OCI-LY7 (cell line): Measurements from ENCODE around the gene CROT. TPM values are rescaled to one million over a fixed set of nuclear protein-coding genes. Genes with fewer than 3 reads are reported as not detected.

Source experiments
- BruUV-seq: library from RNA; stranded (reverse); fragments of 400-500 nt; replicated peaks from 2 replicates; lab custom pipeline; 2021; lab: Mats Ljungman, UMichigan
- CTCF ChIA-PET: fragments of 300-600 bp; sonication (Branson Sonifier 250); formaldehyde crosslinking; loops from one replicate; lab custom pipeline; 2022; ENCODE audit warnings: antibody characterized with exemption; ENCODE audit not compliant: unreplicated experiment; lab: Charles Lee
- POLR2A ChIA-PET: fragments of 300-600 bp; sonication (Branson Sonifier 250); formaldehyde crosslinking; loops from one replicate; lab custom pipeline; 2022; ENCODE audit warnings: antibody characterized with exemption; lab: Charles Lee
- DNase-seq: peaks from one replicate; pipeline ENCODE4 v3.0.0-alpha.2; 2015; ENCODE audit warnings: low spot score
- H2AFZ ChIP-seq: fragments of 200-600 bp; sonication (generic), shearing (Covaris generic); 2 replicates; pipeline ENCODE4 v1.6.1; 2014; ENCODE audit warnings: mild to moderate bottlenecking, antibody characterized with exemption, low read length, moderate library complexity
- H3K27ac ChIP-seq: fragments of 200-600 bp; sonication (generic); 2 replicates; pipeline ENCODE4 v1.5.1; 2014; ENCODE audit warnings: mixed run types, low read depth, mild to moderate bottlenecking, moderate library complexity, low read length, inconsistent platforms; ENCODE audit not compliant: poor library complexity, severe bottlenecking
- H3K36me3 ChIP-seq: fragments of 200-600 bp; sonication (generic); 2 replicates; pipeline ENCODE4 v1.6.1; 2014; ENCODE audit warnings: mild to moderate bottlenecking, antibody characterized with exemption, low read length, moderate library complexity, mixed read lengths; ENCODE audit not compliant: insufficient read depth
- H3K4me1 ChIP-seq: fragments of 200-600 bp; sonication (generic); 2 replicates; pipeline ENCODE4 v1.5.1; 2014; ENCODE audit warnings: mild to moderate bottlenecking, low read length; ENCODE audit not compliant: insufficient read depth, poor library complexity, severe bottlenecking
- H3K4me2 ChIP-seq: fragments of 200-600 bp; sonication (generic); 2 replicates; pipeline ENCODE4 v1.6.1; 2014; ENCODE audit warnings: mild to moderate bottlenecking, low read length
- H3K4me3 ChIP-seq: fragments of 200-600 bp; sonication (generic); 2 replicates; pipeline ENCODE4 v1.5.1; 2014; ENCODE audit warnings: mild to moderate bottlenecking, low read depth, low read length; ENCODE audit not compliant: poor library complexity, severe bottlenecking
- H3K79me2 ChIP-seq: fragments of 200-600 bp; sonication (generic); 2 replicates; pipeline ENCODE4 v1.6.1; 2016; ENCODE audit warnings: low read depth, mild to moderate bottlenecking, low read length, moderate library complexity, mixed read lengths; ENCODE audit not compliant: insufficient read depth
- H3K9me2 ChIP-seq: fragments of 200-600 bp; sonication (generic); 2 replicates; pipeline ENCODE4 v1.6.1; 2016; ENCODE audit warnings: mild to moderate bottlenecking, low read length, mixed read lengths; ENCODE audit not compliant: insufficient read depth
- H3K9me3 ChIP-seq: fragments of 200-600 bp; sonication (generic); 2 replicates; pipeline ENCODE4 v1.6.1; 2014; ENCODE audit warnings: mild to moderate bottlenecking, mixed run types, low read length, mixed read lengths
- H4K20me1 ChIP-seq: fragments of 200-600 bp; sonication (generic); 2 replicates; pipeline ENCODE4 v1.6.1; 2014; ENCODE audit warnings: mild to moderate bottlenecking, antibody characterized with exemption, low read length, moderate library complexity, mixed read lengths; ENCODE audit not compliant: insufficient read depth
- EZH2phosphoT487 ChIP-seq: fragments of 200-600 bp; sonication (generic); IDR thresholded peaks from 2 replicates; pipeline ENCODE4 v1.6.1; 2018; ENCODE audit warnings: low read depth, borderline replicate concordance, mild to moderate bottlenecking, mixed run types, antibody characterized with exemption, low read length, moderate library complexity, mixed read lengths
- intact Hi-C: fragments of 100-400 bp; cut with micrococcal nuclease; formaldehyde crosslinking; loops from one replicate; pipeline ENCODE4 v1.10.0; 2022; ENCODE audit not compliant: unreplicated experiment
- total RNA-seq, 2 experiments: library from RNA; depleted of rRNA in 1 of 2; stranded (reverse); fragments of >200 nt in 1 of 2; shearing (Covaris generic) in 1 of 2; gene quantifications; 2 replicates each; pipeline ENCODE4 v1.2.3, GENCODE V29; 2014 to 2022
- TF ChIP-seq, protein P1 (sequence below): fragments of 200-600 bp; sonication (generic); conservative IDR thresholded peaks from 2 replicates; pipeline ENCODE4 v1.5.1; 2014; ENCODE audit warnings: mild to moderate bottlenecking, antibody characterized with exemption, low read length, moderate library complexity, mixed read lengths

CROT gene
- total RNA-seq, 2 experiments from 2014 or later: 3.0 to 8.1 TPM

DNA sequence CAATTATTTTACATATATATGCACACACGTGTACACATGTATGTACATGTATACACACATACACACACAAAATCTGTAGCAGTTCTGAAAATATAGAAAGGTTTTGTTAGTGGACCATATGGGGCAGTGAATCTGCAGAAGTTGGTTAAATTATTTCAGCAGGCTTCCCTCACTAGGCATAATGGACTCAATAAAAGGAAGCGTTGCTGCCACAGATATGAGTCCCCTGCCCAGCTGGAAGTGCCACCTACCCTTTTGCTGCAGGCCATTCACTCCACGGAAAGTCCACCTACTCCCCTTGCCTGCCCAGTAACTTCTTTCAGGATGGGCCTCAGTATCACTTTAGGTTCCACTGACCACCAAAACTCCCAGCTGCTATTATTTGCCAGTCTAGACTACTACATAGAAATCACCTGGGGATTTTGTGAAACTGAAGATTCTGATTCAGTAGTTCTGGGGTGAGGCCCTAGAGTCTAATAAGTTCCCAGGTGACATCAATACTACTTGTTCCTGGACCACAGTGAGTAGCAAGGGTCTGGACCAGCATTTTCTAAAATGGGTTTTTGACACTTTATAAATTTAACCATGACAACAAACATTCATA, 29.3 kb upstream of the CROT start:
- no peak overlapping the region for H2AFZ ChIP-seq
- H3K4me2 ChIP-seq: no peak overlapping the region
- no peaks in the 10 kb centered on the region for H3K4me1 ChIP-seq
- CTCF ChIA-PET: no interaction called here
- TF ChIP-seq EZH2phosphoT487: no peak
- TF ChIP-seq, protein P1, sequence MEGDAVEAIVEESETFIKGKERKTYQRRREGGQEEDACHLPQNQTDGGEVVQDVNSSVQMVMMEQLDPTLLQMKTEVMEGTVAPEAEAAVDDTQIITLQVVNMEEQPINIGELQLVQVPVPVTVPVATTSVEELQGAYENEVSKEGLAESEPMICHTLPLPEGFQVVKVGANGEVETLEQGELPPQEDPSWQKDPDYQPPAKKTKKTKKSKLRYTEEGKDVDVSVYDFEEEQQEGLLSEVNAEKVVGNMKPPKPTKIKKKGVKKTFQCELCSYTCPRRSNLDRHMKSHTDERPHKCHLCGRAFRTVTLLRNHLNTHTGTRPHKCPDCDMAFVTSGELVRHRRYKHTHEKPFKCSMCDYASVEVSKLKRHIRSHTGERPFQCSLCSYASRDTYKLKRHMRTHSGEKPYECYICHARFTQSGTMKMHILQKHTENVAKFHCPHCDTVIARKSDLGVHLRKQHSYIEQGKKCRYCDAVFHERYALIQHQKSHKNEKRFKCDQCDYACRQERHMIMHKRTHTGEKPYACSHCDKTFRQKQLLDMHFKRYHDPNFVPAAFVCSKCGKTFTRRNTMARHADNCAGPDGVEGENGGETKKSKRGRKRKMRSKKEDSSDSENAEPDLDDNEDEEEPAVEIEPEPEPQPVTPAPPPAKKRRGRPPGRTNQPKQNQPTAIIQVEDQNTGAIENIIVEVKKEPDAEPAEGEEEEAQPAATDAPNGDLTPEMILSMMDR: no peak
- no peaks in the 10 kb centered on the region for H3K36me3 ChIP-seq
- H4K20me1 ChIP-seq: no peaks in the 10 kb centered on the region
- no peak for DNase-seq
- intact Hi-C loops: no loop called here
- no peaks in the 10 kb centered on the region for H3K79me2 ChIP-seq
- POLR2A ChIA-PET: interaction anchor here (0.7 to 1.0 kb wide), 3 partner anchors 11 to 255 kb away, joined by 3 to 4 read pairs (median 3); no protein-coding TSS in a partner anchor
- no peak overlapping the region for H3K4me3 ChIP-seq
- no peaks in the 10 kb centered on the region for H3K9me2 ChIP-seq
- H3K9me3 ChIP-seq: no peaks in the 10 kb centered on the region
- no TSS peak for BruUV-seq
- H3K27ac ChIP-seq: no peak overlapping the region

DNA sequence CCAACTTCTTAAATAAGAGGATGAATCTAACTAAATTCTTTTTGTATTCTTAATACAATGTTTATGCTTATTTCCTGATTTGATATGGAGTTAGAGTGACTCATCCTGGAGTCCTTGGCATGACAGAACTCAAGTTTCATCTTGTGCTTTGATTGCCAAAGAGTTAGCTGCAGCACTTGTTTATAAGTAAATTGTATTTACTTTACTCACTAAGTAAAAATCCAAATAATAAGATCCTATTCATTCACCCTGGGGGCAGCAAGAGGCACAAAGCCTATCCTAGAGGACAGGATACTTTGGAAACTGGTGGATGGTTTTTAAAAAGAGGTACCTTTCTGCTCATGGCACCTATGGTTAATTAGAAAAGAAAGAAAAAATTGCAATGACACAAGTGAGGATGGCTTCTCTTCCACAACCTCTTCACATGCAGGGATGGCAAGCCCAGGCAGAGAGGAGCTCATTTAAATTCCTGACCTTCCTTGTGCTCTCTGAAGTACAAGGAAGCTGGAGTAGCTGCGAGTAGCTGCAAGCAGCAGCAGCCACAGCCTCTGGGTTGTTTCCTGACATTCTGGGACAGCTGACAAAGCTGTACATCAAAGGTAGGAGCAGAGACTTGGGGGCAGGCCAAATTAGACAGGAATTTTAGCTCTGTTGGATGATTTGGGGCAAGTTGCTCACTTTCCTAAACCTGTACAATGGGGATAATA, 28.5 kb upstream of the CROT start:
- no peaks in the 10 kb centered on the region for H3K9me2 ChIP-seq
- no peak for DNase-seq
- no TSS peak for BruUV-seq
- H4K20me1 ChIP-seq: no peaks in the 10 kb centered on the region
- ChIA-PET POLR2A (interaction anchor here (0.6 to 1.2 kb wide), 5 partner anchors 10 to 103 kb away, joined by 3 read pairs; no protein-coding TSS in a partner anchor), CTCF (no interaction called here)
- intact Hi-C loops: no loop called here
- H3K4me3 ChIP-seq: no peak overlapping the region
- no peak overlapping the region for H3K4me2 ChIP-seq
- no peak overlapping the region for H2AFZ ChIP-seq
- H3K9me3 ChIP-seq: no peaks in the 10 kb centered on the region
- no peaks in the 10 kb centered on the region for H3K36me3 ChIP-seq
- no peaks in the 10 kb centered on the region for H3K4me1 ChIP-seq
- no peaks in the 10 kb centered on the region for H3K79me2 ChIP-seq
- no peak overlapping the region for H3K27ac ChIP-seq
- no peak for TF ChIP-seq EZH2phosphoT487
- TF ChIP-seq, protein P1: no peak

DNA sequence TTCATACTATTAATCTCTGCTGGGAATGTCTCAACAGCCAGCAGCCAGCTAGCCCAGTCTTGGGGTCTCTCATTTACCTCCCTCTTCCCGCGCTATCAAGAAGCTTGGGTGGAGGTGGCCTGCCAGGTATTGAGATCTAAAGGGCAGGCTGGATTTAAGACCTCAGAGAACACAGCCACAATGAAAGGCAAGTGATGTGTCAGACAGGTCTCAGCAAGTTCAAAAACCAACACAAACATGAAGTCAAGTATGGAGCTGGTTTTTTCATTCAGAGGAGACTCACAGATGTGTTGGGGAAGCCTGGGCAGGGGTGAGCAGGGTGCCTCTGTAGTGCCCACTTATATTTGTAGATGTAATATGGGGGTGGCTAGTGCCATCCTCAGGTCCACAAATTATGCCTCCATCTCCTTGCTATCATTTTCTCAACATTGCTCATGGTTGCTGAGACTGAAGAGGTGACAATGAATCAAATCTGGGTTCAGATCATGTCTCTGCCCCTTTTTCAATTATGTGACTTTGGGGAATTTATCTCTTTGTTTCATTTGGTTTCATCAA, 27.7 kb upstream of the CROT start:
- Histone ChIP-seq H2AFZ (no peak overlapping the region), H3K9me2 (no peaks in the 10 kb centered on the region), H3K4me1 (no peaks in the 10 kb centered on the region), H3K4me3 (no peak overlapping the region), H3K9me3 (no peaks in the 10 kb centered on the region), H4K20me1 (no peaks in the 10 kb centered on the region), H3K79me2 (no peaks in the 10 kb centered on the region), H3K36me3 (no peaks in the 10 kb centered on the region), H3K4me2 (no peak overlapping the region), H3K27ac (no peak overlapping the region)
- no peak for DNase-seq
- intact Hi-C loops: no loop called here
- CTCF ChIA-PET: no interaction called here
- TF ChIP-seq, protein P1: no peak
- TF ChIP-seq EZH2phosphoT487: no peak
- BruUV-seq: no TSS peak
- POLR2A ChIA-PET: interaction anchor here (1.1 to 1.2 kb wide), 2 partner anchors 81 to 91 kb away, joined by 3 read pairs; no protein-coding TSS in a partner anchor
